UCSD-AML1 (cell line): ENCODE measurements around the gene PHLDB2.

ENCODE experiments used
- DNase-seq: peaks from one replicate; lab custom pipeline; 2025; ENCODE audit not compliant: unreplicated experiment; lab: John Stamatoyannopoulos, UW

Gene PHLDB2

GRCh38 chr3:111882194-111882593 lies 23.1 kb downstream of the PHLDB2 start:
- DNase-seq: no peak

GRCh38 chr3:111882799-111883198 lies 23.7 kb downstream of the PHLDB2 start:
- DNase-seq: no peak

GRCh38 chr3:111884411-111885018 lies 25.4 kb downstream of the PHLDB2 start:
- no peak for DNase-seq

- DNase-seq: no peak
Observed at GRCh38 chr3:111885578-111885977, 26.5 kb downstream of the PHLDB2 start.

GRCh38 chr3:111890051-111890580 lies 31.1 kb downstream of the PHLDB2 start:
- no peak for DNase-seq

- DNase-seq: no peak
Observed at GRCh38 chr3:111892070-111892469, 33.0 kb downstream of the PHLDB2 start.

GRCh38 chr3:111895071-111895470 lies 36.0 kb downstream of the PHLDB2 start:
- DNase-seq: no peak

GRCh38 chr3:111899966-111900365 lies 40.9 kb downstream of the PHLDB2 start:
- DNase-seq: no peak

- no peak for DNase-seq
Observed at GRCh38 chr3:111901637-111902036, 42.6 kb downstream of the PHLDB2 start.

- DNase-seq: no peak
Observed at GRCh38 chr3:111902534-111902933, 43.5 kb downstream of the PHLDB2 start.

GRCh38 chr3:111903067-111903511 lies 44.0 kb downstream of the PHLDB2 start:
- no peak for DNase-seq

- DNase-seq: no peak
Observed at GRCh38 chr3:111904376-111905241, 45.5 kb downstream of the PHLDB2 start.

GRCh38 chr3:111906656-111907055 lies 47.6 kb downstream of the PHLDB2 start:
- DNase-seq: no peak

GRCh38 chr3:111907151-111907550 lies 48.1 kb downstream of the PHLDB2 start:
- DNase-seq: no peak

- DNase-seq: no peak
Observed at GRCh38 chr3:111910806-111911205, 51.7 kb downstream of the PHLDB2 start.

- DNase-seq: no peak
Observed at GRCh38 chr3:111911446-111911845, 52.4 kb downstream of the PHLDB2 start.

- DNase-seq: no peak
Observed at GRCh38 chr3:111913163-111913763, 54.2 kb downstream of the PHLDB2 start.

GRCh38 chr3:111915905-111916304 lies 56.8 kb downstream of the PHLDB2 start:
- DNase-seq: no peak

- no peak for DNase-seq
Observed at GRCh38 chr3:111917300-111917699, 58.2 kb downstream of the PHLDB2 start.

GRCh38 chr3:111919370-111920065 lies 60.5 kb downstream of the PHLDB2 start:
- no peak for DNase-seq

- no peak for DNase-seq
Observed at GRCh38 chr3:111921181-111921580, 62.1 kb downstream of the PHLDB2 start.
